GM19438 (cell line): ENCODE results near the gene WASL.

Source experiments
- ATAC-seq: cut with Tn5 transposase; IDR thresholded peaks from one replicate; pipeline ENCODE4 v1.9.1; 2021; ENCODE audit warnings: low read depth; ENCODE audit not compliant: unreplicated experiment

Gene WASL

DNA sequence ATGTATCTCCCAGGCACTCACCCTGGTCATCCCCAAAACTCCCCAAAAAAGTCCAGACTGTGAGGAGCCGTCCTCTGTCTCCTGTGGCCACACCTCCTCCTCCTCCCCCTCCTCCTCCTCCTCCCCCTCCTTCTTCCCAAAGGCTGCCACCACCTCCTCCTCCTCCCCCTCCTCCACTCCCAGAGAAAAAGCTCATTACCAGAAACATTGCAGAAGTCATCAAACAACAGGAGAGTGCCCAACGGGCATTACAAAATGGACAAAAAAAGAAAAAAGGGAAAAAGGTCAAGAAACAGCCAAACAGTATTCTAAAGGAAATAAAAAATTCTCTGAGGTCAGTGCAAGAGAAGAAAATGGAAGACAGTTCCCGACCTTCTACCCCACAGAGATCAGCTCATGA, 86.0 kb downstream of the WASL start:
- ATAC-seq: no peak

DNA sequence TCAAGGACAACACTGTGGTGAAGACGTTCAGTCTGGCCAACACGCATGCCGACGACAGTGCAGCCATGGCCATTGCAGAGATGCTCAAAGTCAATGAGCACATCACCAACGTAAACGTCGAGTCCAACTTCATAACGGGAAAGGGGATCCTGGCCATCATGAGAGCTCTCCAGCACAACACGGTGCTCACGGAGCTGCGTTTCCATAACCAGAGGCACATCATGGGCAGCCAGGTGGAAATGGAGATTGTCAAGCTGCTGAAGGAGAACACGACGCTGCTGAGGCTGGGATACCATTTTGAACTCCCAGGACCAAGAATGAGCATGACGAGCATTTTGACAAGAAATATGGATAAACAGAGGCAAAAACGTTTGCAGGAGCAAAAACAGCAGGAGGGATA, 86.5 kb downstream of the WASL start:
- no peak for ATAC-seq

GRCh38 chr7:123661765-123662164, 87.0 kb downstream of the WASL start:
- ATAC-seq: no peak

GRCh38 chr7:123660514-123661354, 88.1 kb downstream of the WASL start:
- no peak for ATAC-seq

- ATAC-seq: no peak
Measured at GRCh38 chr7:123658023-123658422, 90.8 kb downstream of the WASL start.

DNA sequence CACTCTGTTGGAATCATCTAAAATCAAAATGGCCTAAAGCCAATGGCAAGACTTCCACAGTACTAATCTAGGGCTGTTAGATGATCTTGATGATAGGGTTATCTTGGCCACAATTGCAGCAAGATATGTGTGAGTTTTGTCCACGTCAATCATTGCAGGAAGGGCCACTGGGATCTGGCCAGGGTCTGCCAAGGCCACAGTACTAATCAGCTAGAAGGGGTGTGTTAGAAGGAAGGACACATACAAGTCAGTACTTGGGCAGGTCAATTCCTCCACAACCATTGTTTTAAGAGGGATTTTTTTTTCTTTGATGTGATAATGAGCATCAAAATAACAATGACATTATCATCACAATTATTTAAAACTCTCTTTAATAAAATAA, 91.5 kb downstream of the WASL start:
- ATAC-seq: no peak

- ATAC-seq: no peak
Measured at GRCh38 chr7:123656544-123657303, 92.1 kb downstream of the WASL start.

GRCh38 chr7:123655614-123656013, 93.2 kb downstream of the WASL start, which contains the start of gene LMOD2:
Gene LMOD2, plus strand, starts transcription at chr7:123655866. Its CDS starts 98 bp downstream, at chr7:123655964.
- ATAC-seq: no peak

GRCh38 chr7:123653162-123653561, 95.6 kb downstream of the WASL start:
- ATAC-seq: no peak

DNA sequence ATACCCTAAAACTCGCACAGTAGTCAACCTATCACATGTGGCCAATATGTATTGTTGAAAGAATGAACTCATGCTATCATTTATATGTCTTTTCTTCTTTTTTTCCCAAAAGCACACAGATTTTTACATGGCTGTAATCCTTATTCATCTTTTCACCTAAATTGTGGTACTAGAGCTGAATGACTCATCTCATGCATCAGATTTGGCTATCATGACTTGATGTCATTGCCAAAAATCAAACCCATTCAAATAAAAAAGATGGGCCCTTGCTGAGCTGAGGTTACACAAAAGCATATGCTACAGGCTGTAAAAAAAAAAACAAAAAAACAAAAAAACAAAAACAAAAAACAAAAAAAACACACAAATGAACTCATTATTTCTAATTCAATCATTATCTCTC, 96.4 kb downstream of the WASL start:
- ATAC-seq: no peak

DNA sequence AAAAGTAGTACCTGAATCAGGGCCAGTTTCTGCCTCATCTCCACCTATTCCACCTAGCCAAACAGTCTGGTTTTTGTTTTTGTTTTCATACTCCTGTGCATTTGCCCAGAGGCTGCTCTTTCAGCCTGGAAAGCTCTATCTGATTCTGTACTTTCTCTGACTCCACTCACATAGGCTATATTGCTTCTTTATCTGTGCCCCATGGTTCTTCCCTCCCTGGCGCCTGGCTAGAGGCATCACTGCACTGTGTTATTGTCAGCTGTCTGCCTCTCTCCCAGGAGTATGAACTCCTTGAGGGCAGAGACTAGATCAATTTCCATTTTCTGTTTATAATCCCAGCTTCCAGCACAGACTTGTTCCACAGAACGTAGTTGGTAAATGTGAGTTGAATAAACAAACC, 98.2 kb downstream of the WASL start:
- no peak for ATAC-seq

DNA sequence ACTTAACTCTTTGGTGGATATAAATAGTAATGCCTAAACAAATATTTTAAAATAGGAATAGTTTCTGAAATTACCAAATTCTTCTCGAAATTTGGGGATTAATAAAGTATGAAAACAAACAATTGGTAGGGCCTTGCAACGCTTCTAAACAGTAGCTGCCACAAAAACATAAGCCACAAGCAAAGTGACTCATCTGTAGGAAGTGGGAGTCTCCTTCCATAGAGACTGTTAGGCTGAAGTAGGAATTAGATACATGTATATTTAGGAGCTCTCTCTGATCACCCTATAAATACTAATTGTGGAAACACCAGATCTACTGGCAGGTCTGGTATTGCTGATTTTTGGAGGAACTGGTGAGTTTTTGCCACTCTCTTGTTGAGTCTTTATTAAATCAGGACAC, 98.8 kb downstream of the WASL start:
- no peak for ATAC-seq

GRCh38 chr7:123647106-123647730, 101.6 kb downstream of the WASL start:
- ATAC-seq: no peak

- ATAC-seq: no peak
Measured at GRCh38 chr7:123645516-123645915, 103.3 kb downstream of the WASL start.

- no peak for ATAC-seq
Measured at GRCh38 chr7:123643495-123644441, 105.0 kb downstream of the WASL start.

DNA sequence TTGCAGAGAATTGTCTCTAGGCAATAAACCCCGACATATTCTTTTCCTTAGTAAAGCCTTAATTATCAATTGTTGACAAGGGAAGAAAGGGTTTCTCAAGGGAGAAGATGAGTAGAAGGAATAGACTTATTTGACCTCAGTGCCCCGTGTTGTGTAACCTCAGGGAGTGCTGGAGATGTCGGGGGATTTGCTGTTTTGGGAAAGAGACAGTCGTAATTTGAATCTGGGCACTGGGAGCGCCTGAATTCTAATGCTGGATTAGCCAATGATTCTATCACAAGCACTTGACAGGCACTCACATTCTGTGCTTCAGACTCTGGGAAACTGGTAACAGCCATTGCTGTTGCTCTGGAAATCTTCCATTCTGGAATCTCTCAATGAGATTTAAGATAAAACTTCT, 106.9 kb downstream of the WASL start:
- no peak for ATAC-seq

GRCh38 chr7:123640583-123640982, 108.2 kb downstream of the WASL start:
- no peak for ATAC-seq

DNA sequence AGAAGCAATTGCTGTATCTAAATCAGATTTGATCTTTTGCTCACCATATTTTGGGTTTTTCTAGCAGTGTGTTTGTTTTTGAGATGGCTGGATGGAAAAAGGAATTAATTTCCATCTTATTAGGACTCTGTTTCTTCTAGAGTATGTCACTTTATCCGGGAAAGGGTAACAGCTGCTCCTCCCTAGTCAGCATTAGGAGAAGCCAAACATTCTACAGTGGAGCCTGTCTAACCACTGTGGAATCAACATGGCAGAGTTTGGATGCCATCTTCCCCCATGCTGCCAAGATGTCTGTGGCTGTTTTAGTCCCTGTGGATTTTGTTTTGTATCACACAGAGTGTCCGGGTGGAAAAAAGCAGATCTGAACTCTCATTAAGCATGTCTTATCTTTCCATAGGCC, 109.2 kb downstream of the WASL start:
- ATAC-seq: no peak

- ATAC-seq: no peak
Measured at GRCh38 chr7:123637878-123638277, 110.9 kb downstream of the WASL start.

- ATAC-seq: no peak
Measured at GRCh38 chr7:123637203-123637602, 111.6 kb downstream of the WASL start.
